ENCODE measurements around the gene TRIM26.
"Not testable (repeated sequence)": the region's sequence is repeated elsewhere in the genome, so short reads cannot be mapped to it uniquely, and the experiment has no call there.

The TRIM26 gene

GRCh38 chr6:30212865-30213666 is at the start of gene TRIM26:
Gene TRIM26 (minus strand): TSS chr6:30213406. CDS start chr6:30199103, 14,303 bp downstream.
- DNase-seq: peak; percentile 96 to 97

- no peak for DNase-seq
Measured at GRCh38 chr6:30260036-30260504, 46.9 kb upstream of the TRIM26 start.

- no peak for DNase-seq
Measured at GRCh38 chr6:30259140-30260035, 46.2 kb upstream of the TRIM26 start.

- no peak for DNase-seq
Measured at GRCh38 chr6:30258204-30258603, 45.0 kb upstream of the TRIM26 start.

GRCh38 chr6:30252417-30252816 is 39.2 kb upstream of the TRIM26 start:
- DNase-seq: not testable (repeated sequence)

- DNase-seq: no peak
Measured at GRCh38 chr6:30244560-30244959, 31.4 kb upstream of the TRIM26 start.

GRCh38 chr6:30238178-30238795 is 25.1 kb upstream of the TRIM26 start:
- DNase-seq: peak; percentile 18 to 42

GRCh38 chr6:30234356-30234755 is 21.1 kb upstream of the TRIM26 start:
- DNase-seq: no peak

GRCh38 chr6:30231067-30231466 is 17.9 kb upstream of the TRIM26 start:
- no peak for DNase-seq

GRCh38 chr6:30227763-30228487 is 14.7 kb upstream of the TRIM26 start:
- DNase-seq: no peak

GRCh38 chr6:30227242-30227722 is 14.1 kb upstream of the TRIM26 start:
- no peak for DNase-seq

GRCh38 chr6:30223339-30223738 is 10.1 kb upstream of the TRIM26 start:
- no peak for DNase-seq

GRCh38 chr6:30221956-30222355 is 8.8 kb upstream of the TRIM26 start:
- DNase-seq: not testable (repeated sequence)

GRCh38 chr6:30221395-30221794 is 8.2 kb upstream of the TRIM26 start:
- DNase-seq: not testable (repeated sequence)

GRCh38 chr6:30219244-30219643 is 6.0 kb upstream of the TRIM26 start:
- DNase-seq: peak; percentile 56 to 73

- DNase-seq: no peak
Measured at GRCh38 chr6:30216096-30216495, 2.9 kb upstream of the TRIM26 start.

- DNase-seq: no peak
Measured at GRCh38 chr6:30214657-30214982, 1.4 kb upstream of the TRIM26 start.

GRCh38 chr6:30213957-30214656 is 901 bp upstream of the TRIM26 start:
- peak; percentile 46 to 54 for DNase-seq

- peak in 1 of 2 experiments; percentile 46 for DNase-seq
Measured at GRCh38 chr6:30213667-30213956, 406 bp upstream of the TRIM26 start.

GRCh38 chr6:30211899-30212298 is 1.3 kb downstream of the TRIM26 start:
- DNase-seq: no peak

- DNase-seq: no peak
Measured at GRCh38 chr6:30211306-30211705, 1.9 kb downstream of the TRIM26 start.
